Activated CD4-positive, alpha-beta T cell treated with anti-CD3 and anti-CD28 coated beads, Interleukin-2, amount 10 ng/mL, durations not matched to agents 24 days and 14 days (primary cell): ENCODE results near the gene EMP2. TPM values are rescaled to one million over a fixed set of nuclear protein-coding genes. Genes with fewer than 3 reads are reported as not detected.
"Not testable (repeated sequence)": the region's sequence is repeated elsewhere in the genome, so short reads cannot be mapped to it uniquely, and the experiment has no call there.

Source experiments
- DNase-seq: peaks from one replicate; pipeline ENCODE4 v3.0.0; 2022
- H3K27ac Mint-ChIP-seq: one replicate; pipeline ENCODE4 v1.8.0; 2022; ENCODE audit warnings: mild to moderate bottlenecking, mixed read lengths
- H3K27me3 Mint-ChIP-seq: one replicate; pipeline ENCODE4 v1.8.0; 2022; ENCODE audit warnings: mixed read lengths
- H3K36me3 Mint-ChIP-seq: one replicate; pipeline ENCODE4 v1.8.0; 2022; ENCODE audit warnings: low read depth, mild to moderate bottlenecking, mixed read lengths
- H3K4me1 Mint-ChIP-seq: one replicate; pipeline ENCODE4 v1.8.0; 2021; ENCODE audit warnings: mixed read lengths
- H3K4me3 Mint-ChIP-seq: one replicate; pipeline ENCODE4 v1.8.0; 2022; ENCODE audit warnings: mild to moderate bottlenecking, moderate library complexity, mixed read lengths
- H3K9me3 Mint-ChIP-seq: one replicate; pipeline ENCODE4 v1.8.0; 2021; ENCODE audit warnings: mixed read lengths
- intact Hi-C: fragments of 100-400 bp; cut with micrococcal nuclease; formaldehyde crosslinking; loops from one replicate; pipeline ENCODE4 v1.15.1; 2023
- total RNA-seq: library from RNA; stranded (reverse); gene quantifications from 2 replicates; pipeline ENCODE4 v1.2.3, GENCODE V29; 2022

EMP2 gene
- total RNA-seq, 1 donor from 2014 or later: not detected

DNA sequence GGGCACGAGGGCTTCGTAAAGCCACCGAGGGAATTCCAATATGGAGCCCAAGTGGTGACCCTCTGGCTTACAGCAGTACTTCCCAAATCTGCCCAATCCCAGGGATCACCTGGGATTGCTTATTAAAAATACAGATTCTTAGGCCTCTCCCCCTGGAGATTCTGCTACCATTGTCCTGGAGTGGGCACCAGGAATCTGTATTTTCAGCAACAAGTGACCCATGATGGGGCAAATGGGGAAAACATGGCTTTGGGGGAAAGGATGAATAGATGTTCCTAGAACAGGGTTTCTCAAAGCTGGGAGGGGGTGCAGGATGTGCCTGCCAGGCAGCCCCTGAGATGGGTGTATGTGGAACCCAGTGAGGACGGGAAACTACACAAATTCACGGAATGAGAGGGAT is 40.6 kb downstream of the EMP2 start:
- Mint-ChIP-seq H3K27ac (no peak overlapping the region), H3K36me3 (no peaks in the 10 kb centered on the region), H3K4me1 (no peaks in the 10 kb centered on the region), H3K4me3 (no peak overlapping the region), H3K9me3 (no peaks in the 10 kb centered on the region), H3K27me3 (no peaks in the 10 kb centered on the region)
- intact Hi-C loops: no loop called here
- no peak for DNase-seq

- no peaks in the 10 kb centered on the region for H3K4me1 Mint-ChIP-seq
- intact Hi-C loops: no loop called here
These were observed 41.2 kb downstream of the EMP2 start for GRCh38 chr16:10539236-10539635.

DNA sequence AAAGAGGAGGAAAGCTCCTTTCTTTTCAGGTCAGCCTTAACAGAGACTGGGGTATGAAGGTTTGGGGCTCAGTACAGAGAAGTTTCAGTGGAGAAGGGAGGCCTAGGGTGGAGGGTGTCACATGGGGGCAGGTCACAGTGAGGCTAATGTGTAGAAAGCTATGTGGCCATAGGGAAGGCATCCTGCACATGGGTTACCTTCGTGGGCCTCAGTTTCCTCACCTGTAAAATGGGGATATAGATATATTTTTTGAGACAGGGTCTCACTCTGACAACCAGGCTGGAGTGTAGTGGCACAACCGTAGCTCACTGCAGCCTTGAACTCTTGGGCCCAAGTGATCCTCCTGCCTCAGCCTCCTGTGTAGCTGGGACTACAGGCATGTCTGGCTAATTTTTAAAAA is 41.8 kb downstream of the EMP2 start:
- intact Hi-C loops: no loop called here
- DNase-seq: no peak
- Mint-ChIP-seq H3K4me3 (no peak overlapping the region), H3K36me3 (no peaks in the 10 kb centered on the region), H3K4me1 (no peaks in the 10 kb centered on the region), H3K27ac (no peak overlapping the region), H3K9me3 (no peaks in the 10 kb centered on the region), H3K27me3 (no peaks in the 10 kb centered on the region)

More at GRCh38 chr16:10539236-10539635, 41.2 kb downstream of the EMP2 start:
- Mint-ChIP-seq H3K27me3 (no peaks in the 10 kb centered on the region), H3K9me3 (no peaks in the 10 kb centered on the region), H3K36me3 (no peaks in the 10 kb centered on the region), H3K4me3 (no peak overlapping the region), H3K27ac (no peak overlapping the region)
- no peak for DNase-seq

GRCh38 chr16:10537946-10538345 is 42.5 kb downstream of the EMP2 start:
- DNase-seq: no peak
- no peak overlapping the region for H3K4me3 Mint-ChIP-seq
- H3K9me3 Mint-ChIP-seq: no peaks in the 10 kb centered on the region
- H3K36me3 Mint-ChIP-seq: no peaks in the 10 kb centered on the region
- intact Hi-C loops: no loop called here
- no peak overlapping the region for H3K27ac Mint-ChIP-seq
- no peaks in the 10 kb centered on the region for H3K4me1 Mint-ChIP-seq
- no peaks in the 10 kb centered on the region for H3K27me3 Mint-ChIP-seq

DNA sequence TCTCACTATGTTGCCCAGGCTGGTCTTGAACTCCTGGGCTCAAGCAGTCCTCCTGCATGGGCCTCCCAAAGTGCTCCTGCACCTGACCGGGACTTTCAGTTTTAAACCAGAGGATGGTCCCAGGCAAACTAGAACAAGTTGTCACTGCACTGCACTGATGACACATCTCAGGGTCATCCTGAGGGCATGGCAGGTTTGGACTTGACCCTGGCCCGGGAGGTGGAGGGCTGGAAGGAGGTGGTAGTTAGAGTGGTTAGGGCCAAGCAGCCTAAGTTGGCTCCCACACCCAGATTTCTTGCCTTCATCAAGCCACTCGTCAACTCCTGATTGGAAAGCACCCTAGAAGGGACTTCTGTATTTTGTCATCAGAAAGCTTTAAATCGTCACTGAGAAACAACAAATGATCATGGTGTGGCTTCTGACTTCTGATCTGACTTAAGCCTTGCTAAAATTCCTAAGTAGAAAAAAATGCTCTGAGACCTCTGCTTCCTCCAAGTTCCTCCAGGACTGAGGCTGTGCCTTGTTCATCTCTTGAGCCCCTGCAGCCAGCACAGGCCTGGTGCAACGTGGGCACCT is 43.5 kb downstream of the EMP2 start:
- no peaks in the 10 kb centered on the region for H3K27me3 Mint-ChIP-seq
- DNase-seq: no peak
- no peak overlapping the region for H3K4me3 Mint-ChIP-seq
- H3K9me3 Mint-ChIP-seq: no peaks in the 10 kb centered on the region
- H3K27ac Mint-ChIP-seq: no peak overlapping the region
- intact Hi-C loops: no loop called here
- H3K4me1 Mint-ChIP-seq: no peaks in the 10 kb centered on the region
- H3K36me3 Mint-ChIP-seq: no peaks in the 10 kb centered on the region

DNA sequence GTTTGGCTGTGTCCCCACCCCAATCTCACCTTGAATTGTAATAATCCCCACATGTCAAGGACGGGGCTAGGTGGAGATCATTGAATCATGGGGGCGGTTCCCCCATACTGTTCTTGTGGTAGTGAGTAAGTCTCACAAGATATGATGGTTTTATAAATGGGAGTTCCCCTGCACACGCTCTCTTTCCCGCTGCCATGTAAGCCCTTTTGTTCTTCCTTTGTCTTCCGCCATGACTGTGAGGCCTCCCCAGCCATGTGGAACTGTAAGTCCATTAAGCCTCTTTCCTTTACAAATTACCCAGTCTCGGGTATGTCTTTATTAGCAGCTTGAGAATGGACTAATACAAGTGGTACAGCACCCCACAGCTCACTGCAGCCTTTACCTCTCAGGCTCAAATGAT is 44.1 kb downstream of the EMP2 start:
- H3K36me3 Mint-ChIP-seq, intact Hi-C loops, H3K27ac Mint-ChIP-seq, H3K4me1 Mint-ChIP-seq, H3K9me3 Mint-ChIP-seq, H3K4me3 Mint-ChIP-seq, DNase-seq, H3K27me3 Mint-ChIP-seq: not testable (repeated sequence)

- H3K27ac Mint-ChIP-seq: no peak overlapping the region
- H3K27me3 Mint-ChIP-seq: no peaks in the 10 kb centered on the region
- no peaks in the 10 kb centered on the region for H3K36me3 Mint-ChIP-seq
- H3K4me1 Mint-ChIP-seq: no peaks in the 10 kb centered on the region
- DNase-seq: no peak
- no peak overlapping the region for H3K4me3 Mint-ChIP-seq
- intact Hi-C loops: no loop called here
- H3K9me3 Mint-ChIP-seq: no peaks in the 10 kb centered on the region
These were observed 44.9 kb downstream of the EMP2 start for GRCh38 chr16:10535461-10535860.

DNA sequence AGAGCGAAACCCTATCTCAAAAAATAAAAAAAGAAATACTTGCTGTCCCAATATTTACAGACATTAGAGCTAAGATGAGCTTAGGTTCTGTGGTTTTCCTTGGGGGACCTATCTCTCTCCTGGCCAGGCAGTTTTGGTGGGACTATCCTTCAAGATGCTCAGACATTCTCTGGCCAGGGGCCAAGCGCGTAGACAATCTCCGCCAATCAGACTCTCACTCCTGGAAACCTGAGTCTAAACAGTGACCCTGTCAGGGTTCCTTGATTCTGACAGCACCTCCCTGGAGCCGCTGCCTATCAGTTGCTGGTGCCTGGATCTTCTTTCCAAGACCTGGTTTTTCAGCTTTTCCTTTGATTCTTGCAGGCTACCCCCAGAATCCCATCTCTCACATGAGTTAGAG is 45.6 kb downstream of the EMP2 start:
- Mint-ChIP-seq H3K4me1 (no peaks in the 10 kb centered on the region), H3K27ac (no peak overlapping the region), H3K9me3 (no peaks in the 10 kb centered on the region), H3K27me3 (no peaks in the 10 kb centered on the region), H3K4me3 (no peak overlapping the region), H3K36me3 (no peaks in the 10 kb centered on the region)
- DNase-seq: no peak
- intact Hi-C loops: no loop called here

DNA sequence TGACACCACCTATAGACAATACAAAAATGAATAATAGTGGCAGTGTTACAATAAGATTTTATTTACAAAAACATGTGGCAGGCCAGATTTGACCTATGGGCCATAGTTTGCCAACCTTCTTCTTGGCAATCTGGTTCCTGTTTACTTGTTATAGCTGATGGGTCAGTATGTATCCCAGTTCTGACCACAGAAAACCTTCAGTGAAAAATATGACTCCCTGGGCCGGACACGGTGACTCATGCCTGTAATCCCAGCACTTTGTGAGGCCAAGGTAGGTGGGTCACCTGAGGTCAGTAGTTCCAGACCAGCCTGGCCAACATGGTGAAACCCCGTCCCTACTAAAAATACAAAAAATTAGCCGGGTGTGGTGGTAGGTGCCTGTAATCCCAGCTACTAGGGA is 46.8 kb downstream of the EMP2 start:
- intact Hi-C loops, H3K9me3 Mint-ChIP-seq, H3K27ac Mint-ChIP-seq, H3K4me1 Mint-ChIP-seq, H3K27me3 Mint-ChIP-seq, H3K4me3 Mint-ChIP-seq, DNase-seq, H3K36me3 Mint-ChIP-seq: not testable (repeated sequence)

- intact Hi-C loops: no loop called here
- H3K36me3 Mint-ChIP-seq: no peaks in the 10 kb centered on the region
- no peaks in the 10 kb centered on the region for H3K4me1 Mint-ChIP-seq
- no peak overlapping the region for H3K27ac Mint-ChIP-seq
- no peak for DNase-seq
- no peak overlapping the region for H3K4me3 Mint-ChIP-seq
- no peaks in the 10 kb centered on the region for H3K9me3 Mint-ChIP-seq
- no peaks in the 10 kb centered on the region for H3K27me3 Mint-ChIP-seq
These were observed 48.8 kb downstream of the EMP2 start for GRCh38 chr16:10531582-10531981.

DNA sequence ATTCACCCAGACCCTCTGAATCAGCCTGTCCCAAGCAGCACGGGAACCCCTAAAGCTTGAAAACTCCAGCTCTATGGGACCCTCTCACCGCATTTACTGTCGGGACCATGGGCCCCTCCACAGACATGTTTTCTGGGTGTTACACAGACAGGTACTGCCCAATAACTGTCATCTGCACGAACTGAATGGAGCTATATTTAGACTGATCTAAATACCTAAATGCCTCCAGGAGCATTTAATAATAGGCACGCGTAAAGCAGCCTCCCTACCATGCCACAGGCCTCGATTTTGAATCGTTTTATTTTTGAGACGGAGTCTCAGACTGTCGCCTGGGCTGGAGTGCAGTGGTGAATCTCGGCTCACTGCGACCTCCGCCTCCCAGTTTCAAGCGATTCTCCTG is 49.7 kb downstream of the EMP2 start:
- H3K27me3 Mint-ChIP-seq: no peaks in the 10 kb centered on the region
- H3K9me3 Mint-ChIP-seq: no peaks in the 10 kb centered on the region
- no peaks in the 10 kb centered on the region for H3K36me3 Mint-ChIP-seq
- intact Hi-C loops: no loop called here
- no peak overlapping the region for H3K4me3 Mint-ChIP-seq
- DNase-seq: no peak
- no peaks in the 10 kb centered on the region for H3K4me1 Mint-ChIP-seq
- no peak overlapping the region for H3K27ac Mint-ChIP-seq

GRCh38 chr16:10529895-10530669 is 50.3 kb downstream of the EMP2 start:
- no peak for DNase-seq
- H3K27ac Mint-ChIP-seq: no peak overlapping the region
- H3K27me3 Mint-ChIP-seq: no peaks in the 10 kb centered on the region
- H3K9me3 Mint-ChIP-seq: no peaks in the 10 kb centered on the region
- H3K36me3 Mint-ChIP-seq: no peaks in the 10 kb centered on the region
- no peak overlapping the region for H3K4me3 Mint-ChIP-seq
- no peaks in the 10 kb centered on the region for H3K4me1 Mint-ChIP-seq
- intact Hi-C loops: no loop called here

- no peaks in the 10 kb centered on the region for H3K9me3 Mint-ChIP-seq
- intact Hi-C loops: no loop called here
- H3K36me3 Mint-ChIP-seq: no peaks in the 10 kb centered on the region
- H3K27me3 Mint-ChIP-seq: no peaks in the 10 kb centered on the region
- H3K27ac Mint-ChIP-seq: no peak overlapping the region
- no peak for DNase-seq
- no peaks in the 10 kb centered on the region for H3K4me1 Mint-ChIP-seq
- no peak overlapping the region for H3K4me3 Mint-ChIP-seq
These were observed 51.8 kb downstream of the EMP2 start for GRCh38 chr16:10528635-10529034.

DNA sequence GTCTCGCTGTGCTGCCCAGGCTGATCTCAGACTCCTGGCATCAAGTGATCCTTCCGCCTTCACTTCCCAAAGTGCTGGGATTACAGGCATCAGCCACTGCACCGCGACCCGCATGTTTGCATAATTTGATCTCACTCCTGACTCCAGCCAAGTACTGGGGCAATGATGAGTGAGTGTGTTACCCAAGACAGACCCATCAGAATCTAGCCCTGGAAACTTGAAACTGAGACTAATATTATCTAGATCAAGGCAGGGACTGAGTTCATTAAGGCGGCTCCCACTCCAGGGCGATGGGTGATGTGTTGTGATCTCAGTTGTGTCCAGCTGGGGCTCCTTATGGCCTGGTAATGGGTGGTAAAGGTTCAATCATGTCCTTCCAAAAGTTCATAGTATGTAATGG is 53.4 kb downstream of the EMP2 start:
- Mint-ChIP-seq H3K9me3 (no peaks in the 10 kb centered on the region), H3K4me1 (peaks cover 2% of the 10 kb centered on the region), H3K4me3 (no peak overlapping the region), H3K27me3 (no peaks in the 10 kb centered on the region), H3K36me3 (no peaks in the 10 kb centered on the region), H3K27ac (no peak overlapping the region)
- no peak for DNase-seq
- intact Hi-C loops: no loop called here
